Measurements from ENCODE around the gene IRAK3.
"Not testable (repeated sequence)": the region's sequence is repeated elsewhere in the genome, so short reads cannot be mapped to it uniquely, and the experiment has no call there.

Gene IRAK3

DNA sequence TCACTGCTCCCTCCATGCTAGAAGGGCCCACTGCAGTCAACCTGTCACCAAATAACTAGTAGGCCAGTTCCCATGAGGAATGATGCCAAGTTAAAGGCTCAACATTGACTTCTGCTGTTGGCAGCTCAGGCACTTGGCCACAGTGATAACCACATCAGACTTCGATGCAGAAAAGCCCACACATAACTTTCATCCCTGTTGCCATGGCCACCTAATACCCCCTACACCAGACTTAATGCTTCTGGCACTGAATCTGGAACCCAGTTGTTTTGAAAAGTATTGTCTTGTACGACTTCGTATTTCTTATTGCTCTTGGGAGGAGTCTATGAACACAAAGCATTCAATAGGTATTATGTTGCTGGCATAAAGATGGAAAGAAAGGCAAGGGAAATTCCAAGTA is 69.0 kb downstream of the IRAK3 start:
- DNase-seq (ENCODE audit: low read depth) = no peak

GRCh38 chr12:66262737-66263136 is 73.7 kb downstream of the IRAK3 start:
- no peak for DNase-seq (ENCODE audit: low read depth)

- DNase-seq (ENCODE audit: low read depth) = no peak
Measured at GRCh38 chr12:66268562-66268961, 79.5 kb downstream of the IRAK3 start.

- DNase-seq (ENCODE audit: low read depth) = no peak
Measured at GRCh38 chr12:66269142-66269541, 80.1 kb downstream of the IRAK3 start.

DNA sequence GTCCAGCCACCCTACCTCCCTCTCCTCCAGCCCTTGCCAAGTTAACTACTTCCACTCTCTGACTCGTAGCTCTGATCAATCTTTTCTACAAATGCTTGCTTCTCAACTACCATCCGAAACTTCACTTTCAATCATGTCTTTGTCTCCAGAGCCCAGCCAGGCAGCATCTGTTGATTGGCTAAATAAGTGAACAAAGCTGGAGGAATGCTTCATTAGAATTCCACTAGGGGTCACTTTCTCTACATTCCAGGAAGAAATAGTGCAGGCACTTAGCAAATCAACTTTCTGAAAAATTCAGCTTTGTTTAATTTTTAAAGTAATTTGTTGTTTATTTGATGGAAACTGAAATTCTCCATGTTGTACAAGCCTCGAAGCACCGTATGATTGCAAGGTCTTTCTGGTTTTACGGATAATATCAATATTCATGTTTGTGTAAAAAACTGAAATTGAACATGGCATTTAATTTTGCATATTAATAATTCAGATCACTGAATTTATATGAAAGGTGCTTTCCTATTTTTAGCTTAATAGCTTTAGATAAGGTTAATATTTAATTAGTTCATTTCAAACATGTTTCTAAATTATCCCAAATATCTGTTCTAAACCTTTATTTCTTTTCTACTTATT is 80.9 kb downstream of the IRAK3 start:
- no peak for DNase-seq (ENCODE audit: low read depth)

DNA sequence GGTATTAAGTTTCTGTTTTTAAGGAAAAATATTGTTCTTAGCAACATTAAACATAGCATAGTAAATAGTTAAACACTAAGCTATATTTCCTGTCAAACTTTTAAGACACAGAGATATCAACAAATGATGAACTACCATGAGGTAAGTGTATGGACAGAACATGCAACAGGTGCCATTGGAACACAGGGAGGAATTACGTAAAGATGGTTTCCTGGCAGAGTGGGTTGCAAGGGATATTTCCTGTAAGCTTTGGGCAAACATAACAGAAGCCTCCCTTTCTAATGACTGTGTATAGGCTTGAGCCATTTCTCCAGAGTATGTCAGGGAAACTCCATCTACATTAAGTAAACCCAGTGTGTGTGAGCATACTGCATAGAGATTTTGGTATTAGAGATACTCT is 81.6 kb downstream of the IRAK3 start:
- no peak for DNase-seq (ENCODE audit: low read depth)

DNA sequence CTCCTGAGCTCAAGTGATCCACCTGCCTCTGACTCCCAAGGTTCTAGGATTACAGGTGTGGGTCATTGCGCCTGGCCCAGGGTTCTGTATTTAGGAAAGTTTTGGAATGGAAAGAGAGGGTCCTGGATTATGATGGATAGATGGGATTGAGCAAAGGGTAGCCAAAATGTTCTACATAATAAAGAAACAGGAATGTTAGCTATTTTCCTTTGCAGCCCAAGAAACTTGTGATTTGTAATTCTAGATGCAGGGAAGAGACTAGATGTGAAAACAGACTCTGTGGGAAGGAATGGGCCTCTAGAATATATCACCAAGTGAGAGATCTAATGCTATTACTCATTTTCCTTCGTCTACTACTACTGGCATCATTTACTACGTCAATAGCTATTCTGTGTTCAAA is 83.6 kb downstream of the IRAK3 start:
- no peak for DNase-seq (ENCODE audit: low read depth)

DNA sequence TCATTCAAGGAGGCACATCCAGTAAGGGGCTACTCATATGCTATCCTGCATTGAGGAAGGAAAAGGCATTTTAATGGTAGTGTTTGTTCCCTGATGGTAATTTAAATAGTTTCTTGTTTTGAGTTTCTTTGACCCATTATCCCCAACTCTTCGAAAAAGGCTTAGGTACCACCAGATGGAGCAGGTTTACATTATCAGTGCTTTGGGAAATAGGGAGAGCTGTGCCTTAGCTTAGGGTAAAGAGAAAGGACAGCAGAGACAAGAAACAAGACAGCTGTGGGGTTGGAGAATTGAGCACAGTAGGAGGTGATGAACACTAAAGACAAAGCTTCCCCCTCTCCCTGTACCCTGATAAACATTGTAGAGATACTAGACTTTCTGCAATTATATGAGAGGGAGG is 84.1 kb downstream of the IRAK3 start:
- no peak for DNase-seq (ENCODE audit: low read depth)

DNA sequence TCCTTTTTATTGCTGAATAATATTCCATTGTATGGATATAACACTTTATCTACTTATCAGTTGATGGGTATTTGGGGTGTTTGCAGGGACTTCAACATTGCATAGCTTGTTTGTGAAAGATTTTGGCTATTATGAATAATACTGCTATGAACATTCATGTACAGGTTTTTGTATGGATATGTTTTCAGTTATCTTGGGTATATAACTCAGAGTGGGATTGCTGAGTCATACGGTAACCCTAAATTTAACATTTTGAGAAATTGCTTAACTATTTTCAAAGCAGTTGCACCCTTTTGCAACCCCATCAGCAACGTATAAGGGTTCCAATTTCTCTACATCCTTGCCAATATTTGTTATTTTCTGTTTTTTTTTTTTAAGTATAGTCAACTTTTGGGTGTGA is 86.0 kb downstream of the IRAK3 start:
- DNase-seq (ENCODE audit: low read depth) = no peak

DNA sequence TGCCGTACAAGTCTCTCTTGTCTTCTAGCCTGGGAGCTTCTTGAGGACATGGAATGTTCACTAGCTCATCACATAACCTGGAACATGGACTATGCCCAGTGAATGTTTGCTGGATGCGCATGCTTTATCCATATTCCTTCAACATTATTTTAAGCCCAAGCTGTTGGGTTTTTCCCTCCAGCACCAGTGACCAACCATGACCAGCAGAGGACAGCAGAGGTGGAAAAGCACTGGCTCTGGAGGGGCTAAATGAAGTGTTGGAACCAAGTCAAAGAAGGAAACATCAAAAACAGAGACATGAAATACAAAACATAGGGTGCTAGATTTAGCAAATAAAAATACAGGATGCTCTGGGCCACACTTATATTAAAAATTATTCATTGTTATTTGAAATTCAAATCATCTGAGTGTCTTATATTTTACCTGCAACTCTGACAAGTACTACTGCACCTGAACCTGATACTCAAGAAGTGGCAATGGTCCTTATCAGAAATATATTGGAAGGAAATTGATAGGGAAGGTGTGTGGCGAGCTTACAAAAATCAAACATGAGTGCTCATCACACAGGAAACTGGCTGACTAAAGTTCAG is 90.2 kb downstream of the IRAK3 start:
- no peak for DNase-seq (ENCODE audit: low read depth)

DNA sequence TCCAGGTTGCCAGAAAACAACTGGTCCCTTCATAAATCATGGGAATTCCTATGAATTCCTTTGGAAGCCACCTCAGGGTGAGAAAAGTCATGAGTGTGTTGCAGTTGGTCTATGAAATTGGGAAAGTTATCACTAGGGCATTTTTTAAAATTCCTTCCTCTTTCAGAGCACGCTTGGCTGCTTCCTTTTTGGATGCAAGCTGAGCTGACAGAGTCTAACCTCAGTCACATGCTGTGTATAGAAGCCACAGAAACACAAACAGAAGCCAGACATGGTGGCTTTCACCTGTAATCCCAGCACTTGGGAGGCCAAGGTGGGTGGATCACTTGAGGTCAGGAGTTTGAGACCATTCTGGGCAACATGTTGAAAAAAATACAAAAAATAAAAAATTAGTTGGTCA is 91.5 kb downstream of the IRAK3 start:
- no peak for DNase-seq (ENCODE audit: low read depth)

GRCh38 chr12:66282244-66282643 is 93.2 kb downstream of the IRAK3 start:
- no peak for DNase-seq (ENCODE audit: low read depth)

DNA sequence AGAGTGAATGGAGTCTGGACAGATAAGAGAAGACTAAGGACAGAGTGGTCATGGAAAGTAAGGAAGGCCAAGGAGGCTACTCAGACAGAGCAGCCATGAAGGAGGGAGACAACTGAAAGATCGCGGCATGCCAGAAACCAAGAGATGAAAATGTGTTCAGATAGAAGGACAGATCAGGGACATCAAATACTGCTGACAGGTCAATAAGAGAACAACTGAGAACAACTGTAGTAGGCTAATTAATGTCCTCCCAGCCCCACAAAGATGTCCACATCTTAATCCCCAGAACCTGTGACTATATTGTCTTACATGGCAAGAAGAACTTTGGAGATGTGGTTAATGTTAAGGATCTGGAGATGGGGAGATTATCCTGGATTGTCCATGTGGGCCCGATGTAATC is 98.3 kb downstream of the IRAK3 start:
- DNase-seq (ENCODE audit: low read depth) = no peak

DNA sequence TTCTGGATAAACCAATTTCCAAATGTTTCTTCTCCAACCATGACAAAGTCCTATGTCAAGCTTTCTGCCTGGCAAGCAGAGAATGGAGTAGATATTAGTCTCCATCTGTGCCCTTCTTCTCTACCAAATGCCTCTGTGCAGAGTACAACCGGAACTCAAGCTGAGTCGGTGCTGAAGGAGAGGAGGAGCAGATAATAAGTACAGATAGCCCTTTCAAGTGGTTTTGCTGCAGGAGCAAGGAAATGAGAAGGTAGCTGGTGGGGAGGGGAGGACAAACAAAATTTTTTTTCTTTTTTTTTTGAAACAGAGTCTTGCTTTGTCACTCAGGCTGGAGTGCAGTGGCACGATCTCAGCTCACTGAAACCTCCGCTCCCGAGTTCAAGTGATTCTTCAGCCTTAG is 99.1 kb downstream of the IRAK3 start:
- no peak for DNase-seq (ENCODE audit: low read depth)

DNA sequence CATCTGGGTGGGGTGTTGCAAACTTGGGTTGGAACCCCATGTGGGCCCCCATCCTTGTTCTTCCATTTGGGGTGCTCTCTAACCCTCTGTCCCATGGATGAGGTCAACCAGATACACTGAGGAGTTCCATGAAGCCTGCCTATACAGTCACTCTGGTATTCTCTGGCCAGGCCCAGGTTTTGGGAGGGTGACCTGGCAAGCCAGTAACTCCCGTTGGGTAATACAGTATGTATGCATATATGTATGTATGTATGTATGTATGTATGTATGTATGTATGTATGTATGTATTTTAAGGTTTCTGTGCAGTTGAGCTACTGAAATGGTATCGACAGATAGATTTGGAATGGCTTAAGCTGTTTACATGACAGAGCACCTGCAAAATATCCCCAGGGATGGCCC is 100.5 kb downstream of the IRAK3 start:
- no peak for DNase-seq (ENCODE audit: low read depth)

DNA sequence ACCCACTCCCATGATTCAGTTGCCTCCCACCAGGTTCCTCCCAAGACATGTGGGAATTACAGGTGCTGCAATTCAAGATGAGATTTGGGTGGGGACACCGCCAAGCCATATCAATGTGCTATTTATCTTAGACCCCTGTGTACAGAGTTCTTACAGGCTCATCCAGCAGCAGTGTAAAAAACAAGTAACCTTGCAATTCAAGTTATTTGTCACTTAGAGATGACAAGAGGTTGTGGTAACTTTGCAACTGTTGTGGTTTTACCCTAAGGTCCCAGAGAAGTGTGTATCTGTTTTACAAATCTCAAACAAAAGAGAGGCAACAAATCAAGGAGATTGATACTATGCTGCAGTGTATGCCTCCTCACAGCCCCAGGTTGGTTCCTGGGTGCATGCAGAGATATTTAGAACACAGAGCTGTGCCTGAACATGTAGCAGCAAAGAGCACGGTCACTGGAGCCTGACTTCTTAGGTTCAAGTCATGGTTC is 101.7 kb downstream of the IRAK3 start:
- no peak for DNase-seq (ENCODE audit: low read depth)

DNA sequence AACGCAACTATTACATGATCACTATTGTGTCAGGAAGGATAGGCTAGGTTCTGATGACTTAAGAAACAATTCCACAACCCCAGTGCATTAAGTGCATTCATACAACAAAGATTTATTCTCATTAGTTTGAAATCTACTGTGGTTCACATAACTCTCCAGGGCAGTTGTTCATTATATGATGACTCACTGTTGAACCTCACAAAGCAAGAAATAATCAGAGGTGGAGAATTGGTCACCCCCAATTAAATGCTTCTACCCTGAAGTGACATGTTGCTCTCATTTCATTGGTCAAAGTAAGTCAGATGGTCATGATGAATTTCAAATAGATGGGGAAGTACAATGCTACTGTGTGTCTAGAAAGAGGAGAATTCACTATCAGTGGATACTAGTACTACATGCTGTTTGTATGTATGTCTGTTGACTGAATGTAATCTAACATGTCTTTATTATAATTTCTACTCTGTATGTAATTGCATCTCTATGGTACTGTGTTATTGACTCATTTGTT is 107.2 kb downstream of the IRAK3 start:
- no peak for DNase-seq (ENCODE audit: low read depth)

GRCh38 chr12:66297080-66297479 is 108.1 kb downstream of the IRAK3 start:
- DNase-seq (ENCODE audit: low read depth) = no peak

DNA sequence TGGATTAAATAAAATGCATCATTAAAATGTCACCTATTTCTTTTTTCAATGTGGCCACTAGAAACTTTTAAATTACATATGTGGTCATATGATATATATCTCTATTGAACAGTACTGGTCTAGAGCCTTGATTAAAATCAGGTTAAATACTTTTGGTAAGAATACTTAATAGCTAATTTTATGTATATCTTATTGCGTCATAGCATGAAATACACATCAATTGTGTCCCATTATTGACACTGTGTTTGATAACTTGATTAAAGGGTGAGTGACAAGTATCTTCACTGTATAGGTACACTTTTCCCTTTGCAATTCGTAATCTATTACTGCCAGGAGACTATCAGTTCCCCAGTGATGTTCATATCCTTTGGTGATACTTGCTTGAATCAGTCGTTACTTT is 108.9 kb downstream of the IRAK3 start:
- DNase-seq (ENCODE audit: low read depth) = no peak

DNA sequence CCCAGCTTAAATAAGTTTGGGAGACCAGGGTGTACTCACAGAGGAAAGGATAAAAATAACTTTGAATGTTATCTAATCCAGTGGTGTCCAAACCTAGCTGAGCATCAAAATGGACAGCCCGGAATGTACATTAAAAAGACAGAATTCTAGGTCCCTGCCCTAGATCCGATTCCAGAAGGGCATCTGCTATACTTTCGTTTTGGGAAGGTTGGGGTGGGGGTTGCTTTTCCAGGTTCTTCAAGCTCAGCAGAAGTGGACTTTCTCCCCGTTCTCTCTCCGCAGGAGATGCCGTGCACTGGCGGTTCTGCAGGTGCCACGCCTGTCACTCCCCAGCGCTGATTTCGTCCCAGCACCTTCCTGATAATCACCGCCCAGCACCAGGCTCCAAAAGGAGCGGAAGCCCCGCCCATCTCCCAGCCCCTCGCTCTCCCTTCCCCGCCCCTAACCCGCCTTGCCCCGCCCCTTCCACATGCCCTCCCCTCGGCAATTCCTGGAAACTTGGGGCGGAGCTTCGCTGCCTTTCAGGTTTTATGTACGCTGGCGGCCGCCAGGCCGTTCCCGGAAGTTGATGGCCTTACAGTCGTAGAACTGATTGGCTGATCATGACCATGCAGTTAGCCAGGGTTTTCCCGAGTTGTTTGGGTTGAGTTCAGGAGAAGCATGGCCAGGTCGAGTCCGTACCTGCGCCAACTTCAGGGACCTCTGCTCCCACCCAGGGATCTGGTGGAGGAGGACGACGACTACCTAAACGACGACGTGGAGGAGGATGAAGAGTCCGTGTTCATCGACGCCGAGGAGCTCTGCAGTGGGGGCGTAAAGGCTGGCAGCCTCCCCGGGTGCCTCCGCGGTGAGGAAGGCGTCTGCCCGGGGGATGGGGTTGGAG is 113.2 kb downstream of the IRAK3 start, which contains the start of gene HELB:
Gene HELB, plus strand, starts transcription at position 550 of the 883 bp plus-strand sequence. Its CDS starts 111 bp downstream, at position 661.
- DNase-seq (ENCODE audit: low read depth) = peak; percentile 99

DNA sequence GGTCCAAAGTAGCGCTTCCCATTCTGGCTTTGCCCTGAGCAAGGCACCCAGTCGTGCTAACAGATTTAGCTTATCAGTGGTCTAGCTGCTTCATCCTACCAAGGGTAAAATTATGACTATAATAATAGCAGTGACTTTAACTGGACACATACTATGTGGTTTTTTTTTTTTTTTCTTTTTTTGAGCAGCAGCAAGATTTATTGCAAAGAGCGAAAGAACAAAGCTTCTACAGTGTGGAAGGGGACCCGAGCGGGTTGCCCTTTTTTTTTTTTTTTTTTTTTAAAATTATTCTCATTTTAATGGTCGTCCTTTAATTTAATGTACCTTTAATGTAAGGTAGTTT is 113.8 kb downstream of the IRAK3 start:
- DNase-seq (ENCODE audit: low read depth) = no peak

DNA sequence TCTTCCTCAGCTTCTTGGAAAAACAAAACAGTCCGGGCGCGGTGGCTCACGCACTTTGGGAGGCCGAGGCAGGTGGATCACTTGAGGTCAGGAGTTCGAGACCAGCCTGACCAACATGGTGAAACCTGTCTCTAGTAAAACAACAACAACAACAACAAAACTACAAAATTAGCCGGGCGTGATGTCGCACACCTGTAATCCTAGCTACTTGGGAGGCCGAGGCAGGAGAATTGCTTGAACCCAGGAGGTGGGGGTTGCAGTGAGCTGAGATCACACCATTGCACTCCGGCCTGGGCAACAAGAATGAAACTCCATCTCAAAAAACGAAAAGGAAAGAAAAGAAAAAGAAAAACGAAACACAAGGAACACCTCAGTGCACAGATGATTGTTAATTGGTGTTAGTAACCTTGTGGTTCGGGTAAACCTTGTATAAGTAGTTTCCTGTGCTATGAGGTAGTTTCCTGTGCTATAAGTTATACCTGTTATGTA is 114.3 kb downstream of the IRAK3 start:
- not testable (repeated sequence) for DNase-seq (ENCODE audit: low read depth)

Measured in stimulated activated CD8-positive, alpha-beta memory T cell treated with anti-CD3 and anti-CD28 coated beads, Interleukin-7, amount 100 ng/mL, for 24 hours (primary cell).